AG04450 (cell line): Measurements from ENCODE around the gene ST7. TPM values are rescaled to one million over a fixed set of nuclear protein-coding genes. Genes with fewer than 3 reads are reported as not detected.

Experiments used
- CTCF ChIA-PET: fragments of 300-600, 350-600 bp; formaldehyde crosslinking; extraction: SDS; loops from one replicate; lab custom pipeline; 2022; ENCODE audit warnings: antibody characterized with exemption, inconsistent platforms; lab: Charles Lee
- POLR2A ChIA-PET: fragments of 350-600 bp; formaldehyde crosslinking; extraction: SDS; loops from one replicate; lab custom pipeline; 2021; ENCODE audit warnings: antibody characterized with exemption, inconsistent platforms; lab: Yijun Ruan, JAX
- DNase-seq: peaks from one replicate; pipeline ENCODE4 v3.0.0-alpha.2; 2011; ENCODE audit warnings: low read depth, low spot score
- H3K27ac ChIP-seq: one replicate; pipeline ENCODE4 v1.5.1; 2012; ENCODE audit warnings: low read depth, low read length, control low read depth
- H3K27me3 ChIP-seq: one replicate; pipeline ENCODE4 v1.6.0; 2012; ENCODE audit warnings: low read length; ENCODE audit not compliant: control insufficient read depth, insufficient read depth
- H3K4me3 ChIP-seq: 2 replicates; pipeline ENCODE4 v1.5.1; 2011; ENCODE audit warnings: mild to moderate bottlenecking, low read depth, low read length, control low read depth
- H3K9me3 ChIP-seq: 2 replicates; pipeline ENCODE4 v1.5.1; 2012; ENCODE audit warnings: low read length; ENCODE audit not compliant: control insufficient read depth, insufficient read depth
- CTCF ChIP-seq: IDR thresholded peaks from 2 replicates; pipeline ENCODE4 v1.5.1; 2011; ENCODE audit warnings: low read depth, low read length, control low read depth, inconsistent platforms
- polyA plus RNA-seq: library from polyadenylated mRNA; depleted of rRNA; stranded (reverse); fragments of >200 nt; gene quantifications from 2 replicates; pipeline ENCODE4 v1.2.3, GENCODE V29; 2011

The ST7 gene
- polyA plus RNA-seq, 1 experiment: 34.5 TPM

GRCh38 chr7:117271566-117271965 is 318.3 kb downstream of the ST7 start:
- H3K9me3 ChIP-seq: no peaks in the 10 kb centered on the region
- POLR2A ChIA-PET: interaction anchor here (1.0 kb wide), 1 partner anchor 12 kb away, joined by 3 read pairs; no protein-coding TSS in a partner anchor
- H3K27me3 ChIP-seq: no peaks in the 10 kb centered on the region
- no peak overlapping the region for H3K4me3 ChIP-seq
- CTCF ChIA-PET: interaction anchor here (0.6 kb wide), 1 partner anchor 282 kb away, joined by 3 read pairs; no protein-coding TSS in a partner anchor
- no peak for TF ChIP-seq CTCF
- H3K27ac ChIP-seq: peak overlapping the region; percentile 88
- no peak for DNase-seq

GRCh38 chr7:117272017-117272759 is 318.9 kb downstream of the ST7 start:
- no peak overlapping the region for H3K27ac ChIP-seq
- no peak overlapping the region for H3K4me3 ChIP-seq
- CTCF ChIA-PET: interaction anchor here (0.9 kb wide), 1 partner anchor 60 kb away, joined by 3 read pairs; no protein-coding TSS in a partner anchor
- no peaks in the 10 kb centered on the region for H3K27me3 ChIP-seq
- DNase-seq: no peak
- TF ChIP-seq CTCF: no peak
- POLR2A ChIA-PET: interaction anchor here (1.0 kb wide), 1 partner anchor 11 kb away, joined by 3 read pairs; no protein-coding TSS in a partner anchor
- H3K9me3 ChIP-seq: no peaks in the 10 kb centered on the region

DNA sequence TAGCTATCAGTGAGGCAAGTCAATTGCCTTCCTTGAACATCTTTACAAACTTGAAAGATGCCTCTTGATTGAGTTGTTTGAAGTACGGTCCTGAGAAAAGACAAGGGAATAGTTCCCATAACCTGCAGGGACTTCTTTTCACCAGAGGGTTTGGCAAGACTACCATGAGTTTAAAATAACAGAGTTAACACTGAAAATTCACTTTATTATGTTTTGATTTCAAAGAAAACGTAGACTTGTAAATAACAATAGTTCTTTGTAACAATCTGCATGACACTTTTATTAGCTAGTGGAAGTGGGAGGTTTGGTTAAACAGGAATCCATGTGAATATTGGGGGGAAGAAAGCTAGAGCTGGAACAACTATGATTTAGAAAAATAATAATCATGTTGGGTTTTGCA is 320.0 kb downstream of the ST7 start:
- H3K4me3 ChIP-seq: no peak overlapping the region
- no peak for DNase-seq
- no peaks in the 10 kb centered on the region for H3K9me3 ChIP-seq
- POLR2A ChIA-PET: no interaction called here
- H3K27ac ChIP-seq: no peak overlapping the region
- CTCF ChIA-PET: interaction anchor here (0.8 to 2.0 kb wide), 3 partner anchors 61 to 116 kb away, joined by 3 to 7 read pairs (median 3); no protein-coding TSS in a partner anchor
- TF ChIP-seq CTCF: no peak
- H3K27me3 ChIP-seq: no peaks in the 10 kb centered on the region

DNA sequence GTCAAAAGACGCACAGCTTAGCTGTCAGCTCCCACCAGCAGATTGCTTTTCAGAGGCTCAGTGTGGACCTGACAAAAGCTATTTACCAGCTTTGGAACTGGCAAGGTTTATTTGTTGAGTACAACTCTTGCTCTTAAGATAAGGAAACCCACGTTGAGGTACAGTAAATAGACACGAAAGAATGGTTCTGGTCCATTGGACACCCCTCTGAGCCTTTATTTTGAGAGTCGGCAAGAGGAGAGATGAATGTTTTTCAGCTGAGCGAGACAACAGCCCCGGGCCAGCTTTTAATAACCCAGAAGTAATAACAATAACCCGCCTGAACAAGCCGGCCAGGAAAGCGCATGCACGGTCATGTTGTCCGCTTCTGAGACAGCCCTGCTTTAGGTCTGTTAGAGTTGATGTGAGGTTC is 320.5 kb downstream of the ST7 start:
- POLR2A ChIA-PET: no interaction called here
- CTCF ChIA-PET: interaction anchor here (0.8 to 2.0 kb wide), 3 partner anchors 38 to 116 kb away, joined by 3 to 7 read pairs (median 3); no protein-coding TSS in a partner anchor
- DNase-seq: no peak
- Histone ChIP-seq H3K4me3 (no peak overlapping the region), H3K27ac (no peak overlapping the region), H3K9me3 (no peaks in the 10 kb centered on the region), H3K27me3 (no peaks in the 10 kb centered on the region)
- TF ChIP-seq CTCF: no peak

- POLR2A ChIA-PET: no interaction called here
- no peak for TF ChIP-seq CTCF
- CTCF ChIA-PET: interaction anchor here (2.0 kb wide), 1 partner anchor 62 kb away, joined by 7 read pairs; no protein-coding TSS in a partner anchor
- no peak overlapping the region for H3K4me3 ChIP-seq
- no peak overlapping the region for H3K27ac ChIP-seq
- no peaks in the 10 kb centered on the region for H3K9me3 ChIP-seq
- H3K27me3 ChIP-seq: no peaks in the 10 kb centered on the region
- no peak for DNase-seq
Observed at GRCh38 chr7:117274951-117275350, 321.6 kb downstream of the ST7 start.
